HCT116 (cell line): Measurements from ENCODE around the gene C2CD2L. TPM values are rescaled to one million over a fixed set of nuclear protein-coding genes. Genes with fewer than 3 reads are reported as not detected.

ENCODE experiments used
- ATAC-seq: fragments of 200-7000 bp; cut with Tn5 transposase; 2 replicates; pipeline ENCODE4 v1.9.1; 2020; ENCODE audit warnings: mild to moderate bottlenecking, moderate library complexity
- BruUV-seq: library from RNA; stranded (reverse); fragments of 400-500 nt; replicated peaks from 2 replicates; lab custom pipeline; 2021; lab: Mats Ljungman, UMichigan
- CTCF ChIA-PET: fragments of 300-600 bp; sonication (Branson Sonifier 250); formaldehyde crosslinking; loops from one replicate; lab custom pipeline; 2021; ENCODE audit warnings: antibody characterized with exemption; lab: Charles Lee
- POLR2A ChIA-PET: fragments of 300-600, 350-600 bp; sonication (Branson Sonifier 250); formaldehyde crosslinking; loops from one replicate; lab custom pipeline; 2021; ENCODE audit warnings: antibody characterized with exemption; lab: Charles Lee
- RAD21 ChIA-PET, 2 experiments: fragments of 300-600 bp; sonication (Branson Sonifier 250); formaldehyde crosslinking; loops; one replicate each; lab custom pipeline; 2023; ENCODE audit warnings: low total read pairs in 2 of 2; ENCODE audit not compliant: uncharacterized antibody in 2 of 2, unreplicated experiment in 2 of 2, low non-redundant PET in 1 of 2; lab: Charles Lee
- DNase-seq: peaks from one replicate; pipeline ENCODE4 v3.0.0-alpha.2; 2010; ENCODE audit warnings: low read depth, low spot score
- H2AFZ ChIP-seq: fragments of 200-600 bp; shearing (Covaris generic), sonication (generic); 2 replicates; pipeline ENCODE4 v1.6.1; 2017; ENCODE audit warnings: low read depth, mixed run types, mixed read lengths, antibody characterized with exemption, low read length; ENCODE audit not compliant: poor library complexity, severe bottlenecking
- H3K27ac ChIP-seq: 2 replicates; pipeline ENCODE4 v1.5.1; 2012; ENCODE audit warnings: low read depth, low read length
- H3K27me3 ChIP-seq: fragments of 200-600 bp; sonication (generic); 2 replicates; pipeline ENCODE4 v1.6.1; 2016; ENCODE audit warnings: mixed run types, low read length, mixed read lengths; ENCODE audit not compliant: insufficient read depth
- H3K36me3 ChIP-seq, 2 experiments: fragments of 200-500 bp in 1 of 2; fragments of 200-600 bp in 1 of 2; sonication (Bioruptor generic) in 1 of 2; sonication (generic) in 1 of 2; 2 replicates each; pipeline versions ENCODE4 v1.5.1 to v1.6.1; 2014 to 2016; ENCODE audit warnings: low read length in 2 of 2, inconsistent platforms in 1 of 2, mixed read lengths in 1 of 2, mixed run types in 1 of 2; ENCODE audit not compliant: insufficient read depth in 2 of 2, control insufficient read depth in 1 of 2
- H3K4me1 ChIP-seq, 2 experiments: fragments of 200-600 bp in 1 of 2; sonication (generic) in 1 of 2; 2 replicates each; pipeline versions ENCODE4 v1.5.1 to v1.6.1; 2012 to 2017; ENCODE audit warnings: low read length in 2 of 2, inconsistent platforms in 1 of 2, mild to moderate bottlenecking in 1 of 2, mixed read lengths in 1 of 2, mixed run types in 1 of 2, moderate library complexity in 1 of 2; ENCODE audit not compliant: insufficient read depth in 2 of 2, control insufficient read depth in 1 of 2
- H3K4me2 ChIP-seq: fragments of 200-600 bp; sonication (generic); 2 replicates; pipeline ENCODE4 v1.6.1; 2017; ENCODE audit warnings: mixed run types, low read length, mixed read lengths
- H3K4me3 ChIP-seq, 2 experiments: fragments of 200-600 bp in 1 of 2; sonication (generic) in 1 of 2; replicated peaks in 1 of 2; 2 replicates each; pipeline ENCODE4 v1.5.1; 2011 to 2016; ENCODE audit warnings: low read length in 2 of 2, control low read depth in 1 of 2, low read depth in 1 of 2, mild to moderate bottlenecking in 1 of 2, mixed read lengths in 1 of 2, mixed run types in 1 of 2
- H3K79me2 ChIP-seq: fragments of 200-600 bp; sonication (generic); 2 replicates; pipeline ENCODE4 v1.6.1; 2017; ENCODE audit warnings: mild to moderate bottlenecking, mixed run types, low read length, moderate library complexity, mixed read lengths; ENCODE audit not compliant: insufficient read depth
- H3K9ac ChIP-seq: fragments of 200-600 bp; sonication (generic); 2 replicates; pipeline ENCODE4 v1.6.1; 2016; ENCODE audit warnings: low read length, mixed read lengths
- H3K9me2 ChIP-seq: fragments of 200-600 bp; sonication (generic), shearing (Covaris generic); 2 replicates; pipeline ENCODE4 v1.6.1; 2017; ENCODE audit warnings: mixed run types, mild to moderate bottlenecking, moderate library complexity; ENCODE audit not compliant: insufficient read depth
- H3K9me3 ChIP-seq, 2 experiments: fragments of 200-500 bp in 1 of 2; fragments of 200-600 bp in 1 of 2; sonication (Bioruptor generic) in 1 of 2; sonication (generic) in 1 of 2; 2 replicates each; pipeline ENCODE4 v1.6.1; 2014 to 2017; ENCODE audit warnings: low read length in 2 of 2, mixed read lengths in 2 of 2, inconsistent platforms in 1 of 2, low read depth in 1 of 2, mild to moderate bottlenecking in 1 of 2, mixed run types in 1 of 2, moderate library complexity in 1 of 2; ENCODE audit not compliant: control insufficient read depth in 1 of 2, insufficient read depth in 1 of 2
- H4K20me1 ChIP-seq: fragments of 200-600 bp; sonication (generic), shearing (Covaris generic); 2 replicates; pipeline ENCODE4 v1.6.1; 2017; ENCODE audit warnings: mixed run types, mild to moderate bottlenecking, moderate library complexity; ENCODE audit not compliant: insufficient read depth
- CBX3 ChIP-seq: IDR thresholded peaks from 2 replicates; pipeline ENCODE4 v1.6.1; 2012; ENCODE audit warnings: low read depth
- CEBPB ChIP-seq: IDR thresholded peaks from 2 replicates; pipeline ENCODE4 v1.6.1; 2012; ENCODE audit warnings: low read depth
- EGR1 ChIP-seq: IDR thresholded peaks from 2 replicates; pipeline ENCODE4 v1.6.1; 2012; ENCODE audit warnings: low read depth
- ELF1 ChIP-seq: IDR thresholded peaks from 2 replicates; pipeline ENCODE4 v1.6.1; 2012; ENCODE audit warnings: low read depth, borderline replicate concordance
- EZH2 ChIP-seq: fragments of 200-600 bp; sonication (generic); IDR thresholded peaks from 2 replicates; pipeline ENCODE4 v1.6.1; 2017; ENCODE audit warnings: antibody characterized with exemption, mixed run types
- EZH2phosphoT487 ChIP-seq: fragments of 200-600 bp; IDR thresholded peaks from 2 replicates; pipeline ENCODE4 v1.6.1; 2018; ENCODE audit warnings: antibody characterized with exemption, borderline replicate concordance
- FOSL1 ChIP-seq: IDR thresholded peaks from 2 replicates; pipeline ENCODE4 v1.6.1; 2012; ENCODE audit warnings: low read depth
- POLR2A ChIP-seq: IDR thresholded peaks from 2 replicates; pipeline ENCODE4 v1.7.0; 2011; ENCODE audit warnings: borderline replicate concordance; ENCODE audit not compliant: insufficient read depth, insufficient read length; ENCODE audit errors: extremely low read depth
- POLR2AphosphoS5 ChIP-seq: IDR thresholded peaks from 2 replicates; pipeline ENCODE4 v1.6.1; 2011; ENCODE audit warnings: mild to moderate bottlenecking, low read depth, low read length, moderate library complexity
- RAD21 ChIP-seq: IDR thresholded peaks from 2 replicates; pipeline ENCODE4 v1.6.1; 2012; ENCODE audit warnings: low read depth, mild to moderate bottlenecking
- SIN3A ChIP-seq: IDR thresholded peaks from 2 replicates; pipeline ENCODE4 v1.6.1; 2012; ENCODE audit warnings: low read depth
- TCF7L2 ChIP-seq: IDR thresholded peaks from 2 replicates; pipeline ENCODE4 v1.7.0; 2011; ENCODE audit warnings: borderline replicate concordance, inconsistent platforms; ENCODE audit not compliant: insufficient read depth, insufficient read length; ENCODE audit errors: extremely low read depth
- ZNF274 ChIP-seq: fragments of 200-500 bp; sonication (Bioruptor generic); IDR thresholded peaks from 2 replicates; pipeline ENCODE4 v1.6.1; 2014; ENCODE audit warnings: mild to moderate bottlenecking, low read depth, low read length, inconsistent platforms
- intact Hi-C: fragments of 100-400 bp; cut with micrococcal nuclease; formaldehyde crosslinking; loops from 2 replicates; pipeline ENCODE4 v1.10.0; 2022
- total RNA-seq: library from RNA; stranded (reverse); gene quantifications from one replicate; pipeline ENCODE4 v1.2.1, GENCODE V29; 2021; ENCODE audit not compliant: unreplicated experiment
- TF ChIP-seq, protein P1 (sequence below): IDR thresholded peaks from 2 replicates; pipeline ENCODE4 v1.6.1; 2011; ENCODE audit warnings: mild to moderate bottlenecking, low read length, moderate library complexity; ENCODE audit not compliant: insufficient replicate concordance; ENCODE audit errors: extremely low read depth
- TF ChIP-seq, protein P2 (sequence below): IDR thresholded peaks from 2 replicates; pipeline ENCODE4 v1.6.1; 2012; ENCODE audit warnings: low read depth
- TF ChIP-seq, protein P3 (sequence below): IDR thresholded peaks from 2 replicates; pipeline ENCODE4 v1.6.1; 2012
- TF ChIP-seq, protein P4 (sequence below): IDR thresholded peaks from 2 replicates; pipeline ENCODE4 v1.6.1; 2012
- TF ChIP-seq, protein P5 (sequence below), 3 experiments: fragments of 200-600 bp in 1 of 3; sonication (generic) in 1 of 3; IDR thresholded peaks in 2 of 3; conservative IDR thresholded peaks in 1 of 3; 2 replicates each; pipeline ENCODE4 v1.5.1; 2012 to 2017; ENCODE audit warnings: low read depth in 2 of 3, low read length in 2 of 3, antibody characterized with exemption in 1 of 3, borderline replicate concordance in 1 of 3, control low read depth in 1 of 3, mild to moderate bottlenecking in 1 of 3, mixed read lengths in 1 of 3, mixed run types in 1 of 3, moderate library complexity in 1 of 3; ENCODE audit not compliant: insufficient read depth in 1 of 3

C2CD2L gene
- total RNA-seq, 1 experiment from 2014 or later: 12.4 TPM

DNA sequence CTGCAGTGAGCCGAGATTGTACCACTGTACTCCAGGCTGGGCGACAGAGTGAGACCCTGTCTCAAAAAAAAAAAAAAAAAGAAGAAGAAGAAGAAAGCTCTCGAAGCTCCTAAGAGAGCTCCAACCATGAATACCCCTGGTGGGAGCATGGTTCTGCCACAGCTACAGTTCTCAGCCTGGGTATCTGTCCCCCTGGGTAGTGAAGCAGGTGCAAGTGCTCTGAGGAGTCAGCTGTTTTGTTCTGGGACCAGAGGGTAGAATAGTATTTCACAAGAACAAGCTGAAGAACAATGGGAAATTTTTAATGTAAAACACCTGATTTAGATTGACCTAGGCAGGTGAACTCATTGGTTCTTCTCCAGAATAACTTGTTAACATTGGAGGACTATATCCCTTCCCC is 45.9 kb upstream of the C2CD2L start:
- ChIA-PET POLR2A (interaction anchor here (1.1 kb wide), 1 partner anchor 24 kb away, joined by 3 read pairs; the partner anchor contains the start of gene HMBS), RAD21 (interaction anchor here in 1 of 2 experiments (0.7 kb wide), 1 partner anchor 33 kb away, joined by 9 read pairs; no protein-coding TSS in a partner anchor), CTCF (no interaction called here)
- H3K4me2 ChIP-seq: no peak overlapping the region
- intact Hi-C loops: no loop called here
- no peak overlapping the region for H3K27ac ChIP-seq
- no peaks in the 10 kb centered on the region for H3K36me3 ChIP-seq
- no peak overlapping the region for H2AFZ ChIP-seq
- DNase-seq: no peak
- no peaks in the 10 kb centered on the region for H3K9me3 ChIP-seq
- peaks cover 4% of the 10 kb centered on the region for H3K79me2 ChIP-seq
- TF ChIP-seq CBX3 (no peak), EGR1 (no peak), ZNF274 (no peak), POLR2AphosphoS5 (no peak), POLR2A (no peak), SIN3A (no peak), FOSL1 (no peak), RAD21 (no peak), CEBPB (no peak), TCF7L2 (no peak), ELF1 (no peak), EZH2 (no peak), EZH2phosphoT487 (no peak)
- TF ChIP-seq, protein P1, sequence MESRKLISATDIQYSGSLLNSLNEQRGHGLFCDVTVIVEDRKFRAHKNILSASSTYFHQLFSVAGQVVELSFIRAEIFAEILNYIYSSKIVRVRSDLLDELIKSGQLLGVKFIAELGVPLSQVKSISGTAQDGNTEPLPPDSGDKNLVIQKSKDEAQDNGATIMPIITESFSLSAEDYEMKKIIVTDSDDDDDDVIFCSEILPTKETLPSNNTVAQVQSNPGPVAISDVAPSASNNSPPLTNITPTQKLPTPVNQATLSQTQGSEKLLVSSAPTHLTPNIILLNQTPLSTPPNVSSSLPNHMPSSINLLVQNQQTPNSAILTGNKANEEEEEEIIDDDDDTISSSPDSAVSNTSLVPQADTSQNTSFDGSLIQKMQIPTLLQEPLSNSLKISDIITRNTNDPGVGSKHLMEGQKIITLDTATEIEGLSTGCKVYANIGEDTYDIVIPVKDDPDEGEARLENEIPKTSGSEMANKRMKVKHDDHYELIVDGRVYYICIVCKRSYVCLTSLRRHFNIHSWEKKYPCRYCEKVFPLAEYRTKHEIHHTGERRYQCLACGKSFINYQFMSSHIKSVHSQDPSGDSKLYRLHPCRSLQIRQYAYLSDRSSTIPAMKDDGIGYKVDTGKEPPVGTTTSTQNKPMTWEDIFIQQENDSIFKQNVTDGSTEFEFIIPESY: no peak
- TF ChIP-seq, protein P2, sequence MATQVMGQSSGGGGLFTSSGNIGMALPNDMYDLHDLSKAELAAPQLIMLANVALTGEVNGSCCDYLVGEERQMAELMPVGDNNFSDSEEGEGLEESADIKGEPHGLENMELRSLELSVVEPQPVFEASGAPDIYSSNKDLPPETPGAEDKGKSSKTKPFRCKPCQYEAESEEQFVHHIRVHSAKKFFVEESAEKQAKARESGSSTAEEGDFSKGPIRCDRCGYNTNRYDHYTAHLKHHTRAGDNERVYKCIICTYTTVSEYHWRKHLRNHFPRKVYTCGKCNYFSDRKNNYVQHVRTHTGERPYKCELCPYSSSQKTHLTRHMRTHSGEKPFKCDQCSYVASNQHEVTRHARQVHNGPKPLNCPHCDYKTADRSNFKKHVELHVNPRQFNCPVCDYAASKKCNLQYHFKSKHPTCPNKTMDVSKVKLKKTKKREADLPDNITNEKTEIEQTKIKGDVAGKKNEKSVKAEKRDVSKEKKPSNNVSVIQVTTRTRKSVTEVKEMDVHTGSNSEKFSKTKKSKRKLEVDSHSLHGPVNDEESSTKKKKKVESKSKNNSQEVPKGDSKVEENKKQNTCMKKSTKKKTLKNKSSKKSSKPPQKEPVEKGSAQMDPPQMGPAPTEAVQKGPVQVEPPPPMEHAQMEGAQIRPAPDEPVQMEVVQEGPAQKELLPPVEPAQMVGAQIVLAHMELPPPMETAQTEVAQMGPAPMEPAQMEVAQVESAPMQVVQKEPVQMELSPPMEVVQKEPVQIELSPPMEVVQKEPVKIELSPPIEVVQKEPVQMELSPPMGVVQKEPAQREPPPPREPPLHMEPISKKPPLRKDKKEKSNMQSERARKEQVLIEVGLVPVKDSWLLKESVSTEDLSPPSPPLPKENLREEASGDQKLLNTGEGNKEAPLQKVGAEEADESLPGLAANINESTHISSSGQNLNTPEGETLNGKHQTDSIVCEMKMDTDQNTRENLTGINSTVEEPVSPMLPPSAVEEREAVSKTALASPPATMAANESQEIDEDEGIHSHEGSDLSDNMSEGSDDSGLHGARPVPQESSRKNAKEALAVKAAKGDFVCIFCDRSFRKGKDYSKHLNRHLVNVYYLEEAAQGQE: no peak
- TF ChIP-seq, protein P3, sequence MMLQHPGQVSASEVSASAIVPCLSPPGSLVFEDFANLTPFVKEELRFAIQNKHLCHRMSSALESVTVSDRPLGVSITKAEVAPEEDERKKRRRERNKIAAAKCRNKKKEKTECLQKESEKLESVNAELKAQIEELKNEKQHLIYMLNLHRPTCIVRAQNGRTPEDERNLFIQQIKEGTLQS: no peak
- TF ChIP-seq, protein P4, sequence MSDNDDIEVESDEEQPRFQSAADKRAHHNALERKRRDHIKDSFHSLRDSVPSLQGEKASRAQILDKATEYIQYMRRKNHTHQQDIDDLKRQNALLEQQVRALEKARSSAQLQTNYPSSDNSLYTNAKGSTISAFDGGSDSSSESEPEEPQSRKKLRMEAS: no peak
- TF ChIP-seq, protein P5, sequence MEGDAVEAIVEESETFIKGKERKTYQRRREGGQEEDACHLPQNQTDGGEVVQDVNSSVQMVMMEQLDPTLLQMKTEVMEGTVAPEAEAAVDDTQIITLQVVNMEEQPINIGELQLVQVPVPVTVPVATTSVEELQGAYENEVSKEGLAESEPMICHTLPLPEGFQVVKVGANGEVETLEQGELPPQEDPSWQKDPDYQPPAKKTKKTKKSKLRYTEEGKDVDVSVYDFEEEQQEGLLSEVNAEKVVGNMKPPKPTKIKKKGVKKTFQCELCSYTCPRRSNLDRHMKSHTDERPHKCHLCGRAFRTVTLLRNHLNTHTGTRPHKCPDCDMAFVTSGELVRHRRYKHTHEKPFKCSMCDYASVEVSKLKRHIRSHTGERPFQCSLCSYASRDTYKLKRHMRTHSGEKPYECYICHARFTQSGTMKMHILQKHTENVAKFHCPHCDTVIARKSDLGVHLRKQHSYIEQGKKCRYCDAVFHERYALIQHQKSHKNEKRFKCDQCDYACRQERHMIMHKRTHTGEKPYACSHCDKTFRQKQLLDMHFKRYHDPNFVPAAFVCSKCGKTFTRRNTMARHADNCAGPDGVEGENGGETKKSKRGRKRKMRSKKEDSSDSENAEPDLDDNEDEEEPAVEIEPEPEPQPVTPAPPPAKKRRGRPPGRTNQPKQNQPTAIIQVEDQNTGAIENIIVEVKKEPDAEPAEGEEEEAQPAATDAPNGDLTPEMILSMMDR (IDR thresholded peaks at IDR 0.05 in 2 of 3, conservative IDR thresholded peaks at IDR 0.05 in 1 of 3; ENCODE audit: borderline replicate concordance in 1 of 3, insufficient read depth in 1 of 3, low read depth in 2 of 3, low read length in 2 of 3): no peak
- no peaks in the 10 kb centered on the region for H3K9me2 ChIP-seq
- H3K4me1 ChIP-seq: peaks cover 10 to 19% of the 10 kb centered on the region in 2 experiments
- ATAC-seq: no peak
- H3K9ac ChIP-seq: no peak overlapping the region
- H3K4me3 ChIP-seq: no peak overlapping the region
- BruUV-seq: no TSS peak
- no peaks in the 10 kb centered on the region for H3K27me3 ChIP-seq
- no peaks in the 10 kb centered on the region for H4K20me1 ChIP-seq
